Body of pancreas (tissue), 4 donors: Measurements from ENCODE around the gene MAST3.

ENCODE experiments used
- CTCF ChIP-seq, 7 experiments: fragments of 450-650 bp in 4 of 7; fragments of 200-600 bp in 3 of 7; sonication (generic) in 3 of 7; IDR thresholded peaks; one replicate each; pipeline ENCODE4 v1.5.1; 2016 to 2019; ENCODE audit warnings: antibody characterized with exemption in 7 of 7
- POLR2A ChIP-seq, 3 donors: fragments of 450-650 bp; IDR thresholded peaks; one replicate each; pipeline ENCODE4 v1.6.1; 2016; ENCODE audit warnings: antibody characterized with exemption in 3 of 3, mild to moderate bottlenecking in 2 of 3

- TF ChIP-seq POLR2A (IDR thresholded peaks at IDR 0.05) = no peak
- no peak for TF ChIP-seq CTCF (IDR thresholded peaks at IDR 0.05)
Measured at GRCh38 chr19:18057557-18057956, 40.0 kb upstream of the MAST3 start.
